PC-3 (cell line): ENCODE results near the gene ADAM21.

Experiments
- CTCF ChIP-seq: fragments of 300-600 bp; sonication (generic); conservative IDR thresholded peaks from 2 replicates; pipeline ENCODE4 v1.5.1; 2017; ENCODE audit warnings: antibody characterized with exemption, low read depth, mild to moderate bottlenecking, low read length
- EZH2 ChIP-seq: fragments of 300-600 bp; sonication (generic); IDR thresholded peaks from one replicate; pipeline ENCODE4 v1.6.1; 2017; ENCODE audit warnings: antibody characterized with exemption, mild to moderate bottlenecking, low read length; ENCODE audit not compliant: unreplicated experiment
- EZH2phosphoT487 ChIP-seq: fragments of 300-600 bp; sonication (generic); IDR thresholded peaks from 2 replicates; pipeline ENCODE4 v1.6.1; 2018; ENCODE audit warnings: mild to moderate bottlenecking, antibody characterized with exemption, low read length, borderline replicate concordance

GRCh38 chr14:70468731-70469130, 16.8 kb downstream of the ADAM21 start:
- TF ChIP-seq CTCF, result no peak
- TF ChIP-seq EZH2, result no peak
- TF ChIP-seq EZH2phosphoT487, result no peak
